IgD-negative memory B cell (primary cell): ENCODE data around the gene ACTN4. TPM values are rescaled to one million over a fixed set of nuclear protein-coding genes. Genes with fewer than 3 reads are reported as not detected.
A peak's percentile ranks its signal among the peaks of the same experiment; 100 is the strongest.
"Not testable (repeated sequence)": the region's sequence is repeated elsewhere in the genome, so short reads cannot be mapped to it uniquely, and the experiment has no call there.

Experiments
- H3K27ac Mint-ChIP-seq, 3 donors: one replicate each; pipeline ENCODE4 v1.8.0; 2020 to 2022; ENCODE audit warnings: mild to moderate bottlenecking in 3 of 3, mixed read lengths in 3 of 3, moderate library complexity in 1 of 3
- H3K27me3 Mint-ChIP-seq: one replicate; pipeline ENCODE4 v1.8.0; 2021; ENCODE audit warnings: mixed read lengths
- H3K36me3 Mint-ChIP-seq: one replicate; pipeline ENCODE4 v1.8.0; 2020; ENCODE audit warnings: mild to moderate bottlenecking, mixed read lengths
- H3K4me1 Mint-ChIP-seq, 3 donors: one replicate each; pipeline ENCODE4 v1.8.0; 2020 to 2022; ENCODE audit warnings: mixed read lengths in 3 of 3, mild to moderate bottlenecking in 1 of 3
- H3K4me3 Mint-ChIP-seq, 4 donors: one replicate each; pipeline ENCODE4 v1.8.0; 2020 to 2022; ENCODE audit warnings: mild to moderate bottlenecking in 4 of 4, mixed read lengths in 4 of 4, moderate library complexity in 3 of 4
- H3K9me3 Mint-ChIP-seq, 3 donors: one replicate each; pipeline ENCODE4 v1.8.0; 2020 to 2021; ENCODE audit warnings: mixed read lengths in 3 of 3, mild to moderate bottlenecking in 1 of 3
- polyA plus RNA-seq: library from polyadenylated mRNA; unstranded; fragments of 300-500 nt; fragmentation: Illumina TruSeq; gene quantifications from one replicate; pipeline ENCODE4 v1.2.3, GENCODE V29; 2021

Gene ACTN4
- polyA plus RNA-seq, 1 donor from 2014 or later, result 21.8 TPM

- H3K9me3 Mint-ChIP-seq, H3K4me3 Mint-ChIP-seq, H3K27ac Mint-ChIP-seq, H3K36me3 Mint-ChIP-seq, H3K27me3 Mint-ChIP-seq, H3K4me1 Mint-ChIP-seq: not testable (repeated sequence)
Observed at GRCh38 chr19:38753783-38754182, 106.3 kb downstream of the ACTN4 start.

- not testable (repeated sequence) for H3K4me3 Mint-ChIP-seq, H3K4me1 Mint-ChIP-seq, H3K27me3 Mint-ChIP-seq, H3K36me3 Mint-ChIP-seq, H3K27ac Mint-ChIP-seq, H3K9me3 Mint-ChIP-seq
Observed at GRCh38 chr19:38754196-38754595, 106.7 kb downstream of the ACTN4 start.

GRCh38 chr19:38759590-38760003 is 112.1 kb downstream of the ACTN4 start:
- Mint-ChIP-seq H3K9me3 (no peaks in the 10 kb centered on the region), H3K36me3 (no peaks in the 10 kb centered on the region), H3K27ac (no peak overlapping the region), H3K27me3 (peaks cover 1% of the 10 kb centered on the region), H3K4me1 (peaks cover 4 to 7% (median 4%) of the 10 kb centered on the region in 3 donors), H3K4me3 (no peak overlapping the region)

GRCh38 chr19:38760805-38761517 is 113.5 kb downstream of the ACTN4 start:
- not testable (repeated sequence) for H3K36me3 Mint-ChIP-seq, H3K4me3 Mint-ChIP-seq, H3K4me1 Mint-ChIP-seq, H3K27me3 Mint-ChIP-seq, H3K9me3 Mint-ChIP-seq
- H3K27ac Mint-ChIP-seq, result peak overlapping the region in 1 of 3 donors; percentile 77

- not testable (repeated sequence) for H3K27ac Mint-ChIP-seq, H3K4me1 Mint-ChIP-seq, H3K4me3 Mint-ChIP-seq, H3K27me3 Mint-ChIP-seq, H3K36me3 Mint-ChIP-seq, H3K9me3 Mint-ChIP-seq
Observed at GRCh38 chr19:38761884-38762389, 114.5 kb downstream of the ACTN4 start.

- H3K27ac Mint-ChIP-seq, result no peak overlapping the region
- no peaks in the 10 kb centered on the region for H3K36me3 Mint-ChIP-seq
- H3K9me3 Mint-ChIP-seq, result no peaks in the 10 kb centered on the region
- H3K27me3 Mint-ChIP-seq, result peaks cover 1% of the 10 kb centered on the region
- H3K4me3 Mint-ChIP-seq, result no peak overlapping the region
- peaks cover 4 to 7% (median 4%) of the 10 kb centered on the region in 3 donors for H3K4me1 Mint-ChIP-seq
Observed at GRCh38 chr19:38763795-38764220, 116.4 kb downstream of the ACTN4 start.

GRCh38 chr19:38765214-38765613 is 117.8 kb downstream of the ACTN4 start:
- Mint-ChIP-seq H3K36me3 (no peaks in the 10 kb centered on the region), H3K27me3 (peaks cover 1% of the 10 kb centered on the region), H3K4me3 (peak overlapping the region in 1 of 4 donors; percentile 32), H3K4me1 (peaks cover 11 to 12% (median 12%) of the 10 kb centered on the region in 3 donors), H3K27ac (peak overlapping the region in 1 of 3 donors; percentile 59), H3K9me3 (no peaks in the 10 kb centered on the region)

- no peak overlapping the region for H3K27ac Mint-ChIP-seq
- H3K4me1 Mint-ChIP-seq, result peaks cover 11 to 12% (median 12%) of the 10 kb centered on the region in 3 donors
- H3K27me3 Mint-ChIP-seq, result peaks cover 1% of the 10 kb centered on the region
- no peaks in the 10 kb centered on the region for H3K36me3 Mint-ChIP-seq
- H3K9me3 Mint-ChIP-seq, result no peaks in the 10 kb centered on the region
- peak overlapping the region in 1 of 4 donors; percentile 60 for H3K4me3 Mint-ChIP-seq
Observed at GRCh38 chr19:38766276-38767047, 119.0 kb downstream of the ACTN4 start.

GRCh38 chr19:38769635-38770211 is 122.3 kb downstream of the ACTN4 start:
- Mint-ChIP-seq H3K27me3 (no peaks in the 10 kb centered on the region), H3K9me3 (no peaks in the 10 kb centered on the region), H3K4me1 (peaks cover 6 to 8% (median 7%) of the 10 kb centered on the region in 3 donors), H3K4me3 (peak overlapping the region; percentile 72 to 82 (median 78)), H3K27ac (peak overlapping the region; percentile 73 to 83 (median 80)), H3K36me3 (no peaks in the 10 kb centered on the region)

GRCh38 chr19:38770228-38770948 is 122.9 kb downstream of the ACTN4 start:
- not testable (repeated sequence) for H3K27ac Mint-ChIP-seq, H3K9me3 Mint-ChIP-seq, H3K4me1 Mint-ChIP-seq, H3K27me3 Mint-ChIP-seq, H3K36me3 Mint-ChIP-seq
- peak overlapping the region in 2 of 4 donors; percentile 72 to 80 for H3K4me3 Mint-ChIP-seq

- not testable (repeated sequence) for H3K27me3 Mint-ChIP-seq, H3K36me3 Mint-ChIP-seq, H3K4me1 Mint-ChIP-seq, H3K27ac Mint-ChIP-seq, H3K9me3 Mint-ChIP-seq, H3K4me3 Mint-ChIP-seq
Observed at GRCh38 chr19:38770949-38771275, 123.5 kb downstream of the ACTN4 start.

- H3K4me1 Mint-ChIP-seq, H3K27me3 Mint-ChIP-seq, H3K36me3 Mint-ChIP-seq, H3K9me3 Mint-ChIP-seq, H3K27ac Mint-ChIP-seq, H3K4me3 Mint-ChIP-seq: not testable (repeated sequence)
Observed at GRCh38 chr19:38771569-38771968, 124.1 kb downstream of the ACTN4 start.

- Mint-ChIP-seq H3K27me3 (no peaks in the 10 kb centered on the region), H3K4me3 (peak within 1 kb of the TSS in 1 of 4 donors; percentile 20), H3K4me1 (peaks cover 6 to 8% (median 7%) of the 10 kb centered on the region in 3 donors), H3K27ac (no peak within 1 kb of the TSS), H3K9me3 (no peaks in the 10 kb centered on the region), H3K36me3 (no peaks in the 10 kb centered on the region)
Observed at GRCh38 chr19:38773469-38774177, 126.2 kb downstream of the ACTN4 start, which contains the start of gene LGALS7. TSS of gene LGALS7 (minus strand) at chr19:38773517. CDS start at chr19:38773492, 25 bp downstream.

GRCh38 chr19:38774181-38774950 is 126.9 kb downstream of the ACTN4 start:
- Mint-ChIP-seq H3K27ac (no peak overlapping the region), H3K27me3 (no peaks in the 10 kb centered on the region), H3K9me3 (no peaks in the 10 kb centered on the region), H3K4me3 (peak overlapping the region in 1 of 4 donors; percentile 20), H3K4me1 (peaks cover 2 to 4% (median 3%) of the 10 kb centered on the region in 3 donors), H3K36me3 (no peaks in the 10 kb centered on the region)
